Measurements from ENCODE around the gene MCTP1. TPM values are rescaled to one million over a fixed set of nuclear protein-coding genes. Genes with fewer than 3 reads are reported as not detected.

Gene MCTP1
- total RNA-seq, 4 donors from 2014 or later, result 3.3 to 31.4 (median 13.4) TPM

DNA sequence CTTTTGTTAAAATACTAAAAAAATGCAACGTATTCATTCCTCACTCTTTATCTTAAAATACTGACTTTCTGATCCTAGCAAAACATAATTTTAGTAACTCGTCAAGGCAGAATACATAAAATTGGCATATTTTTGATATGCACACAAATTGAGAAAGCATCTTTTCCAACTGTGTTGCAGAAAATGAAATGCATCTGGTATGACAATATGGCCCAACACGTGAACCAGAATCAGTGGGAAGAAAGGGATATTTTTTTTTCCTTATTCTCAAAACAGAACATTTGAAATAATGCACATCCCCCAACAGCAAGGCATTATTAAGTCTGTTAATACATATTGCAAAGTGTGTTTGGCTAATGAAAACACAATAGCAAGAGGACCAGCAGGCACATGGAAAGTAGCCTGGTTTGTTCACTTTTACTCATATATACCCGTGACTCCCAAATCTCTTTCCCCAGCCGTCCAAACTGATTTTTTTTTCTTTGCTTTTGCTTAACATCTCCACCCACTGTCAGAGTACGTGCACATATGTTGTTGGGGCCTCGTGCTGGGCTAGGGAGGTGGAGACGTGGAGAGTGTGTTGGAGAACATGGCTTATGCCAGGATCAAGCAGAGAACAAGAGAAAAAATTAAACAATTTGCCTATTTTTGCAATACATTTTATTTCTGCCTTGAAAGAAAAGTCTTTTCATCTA lies 4.3 kb downstream of the MCTP1 start:
- Histone ChIP-seq H3K27ac (no peak overlapping the region), H3K36me3 (no peaks in the 10 kb centered on the region), H3K4me3 (no peak overlapping the region), H3K27me3 (peaks cover 63% of the 10 kb centered on the region), H3K9me3 (no peaks in the 10 kb centered on the region), H3K4me1 (peaks cover 0 to 24% (median 23%) of the 10 kb centered on the region in 4 donors)
- TF ChIP-seq CTCF (IDR thresholded peaks at IDR 0.05), result no peak
- TF ChIP-seq POLR2AphosphoS5 (IDR thresholded peaks at IDR 0.05), result no peak
- TF ChIP-seq POLR2A (IDR thresholded peaks at IDR 0.05), result no peak
- TF ChIP-seq EP300 (IDR thresholded peaks at IDR 0.05; ENCODE audit: low read depth), result no peak
- intact Hi-C loops (cut with DNase I; ENCODE audit: low total_unique reads) (no loop called here), in situ Hi-C loops (cut with MboI; ENCODE audit: low pct_ligation_motif_present in 1 of 4, low pct_unique_long_range_greater_than_20kb in 1 of 4, low sequenced_read_pairs in 3 of 4) (no loop called here)
- DNase-seq, result no peak
- WGBS, 2 donors (ENCODE audit: low coverage in 1 of 2), result 56 to 62% methylated on average over 8 of the region's 8 CpGs

DNA sequence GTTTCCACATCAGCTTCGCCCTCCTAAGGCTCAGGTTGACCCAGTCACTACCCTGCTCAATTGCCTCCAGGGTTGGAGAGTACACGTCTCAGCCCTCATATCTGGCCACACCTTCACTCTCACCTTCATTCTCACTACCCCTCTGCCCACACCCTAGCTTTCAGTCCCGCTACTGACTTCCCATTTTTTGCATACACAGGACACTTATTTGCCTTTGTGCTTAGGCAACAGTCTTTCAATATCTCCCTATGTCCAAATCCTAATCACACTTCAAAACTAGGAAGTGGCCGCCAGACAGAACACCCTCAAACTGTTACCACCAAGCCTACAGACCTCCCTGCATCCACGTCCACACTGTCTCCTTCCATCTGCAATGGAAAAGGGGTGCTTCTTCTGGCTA lies 10.9 kb downstream of the MCTP1 start:
- H3K36me3 ChIP-seq, result no peaks in the 10 kb centered on the region
- H3K4me3 ChIP-seq, result no peak overlapping the region
- intact Hi-C loops (cut with DNase I; ENCODE audit: low total_unique reads), result no loop called here
- 38 to 57% methylated on average over 2 to 5 of the region's 5 CpGs for WGBS, 2 donors (ENCODE audit: low coverage in 1 of 2)
- no peaks in the 10 kb centered on the region for H3K4me1 ChIP-seq
- DNase-seq, result no peak
- in situ Hi-C loops (cut with MboI; ENCODE audit: low pct_ligation_motif_present in 1 of 4, low pct_unique_long_range_greater_than_20kb in 1 of 4, low sequenced_read_pairs in 3 of 4), result loop anchor here in 1 of 4 donors (25.0 kb wide), 1 partner anchor 312 kb away; no protein-coding TSS in a partner anchor
- no peaks in the 10 kb centered on the region for H3K9me3 ChIP-seq
- H3K27me3 ChIP-seq, result no peaks in the 10 kb centered on the region
- no peak overlapping the region for H3K27ac ChIP-seq
- TF ChIP-seq CTCF (IDR thresholded peaks at IDR 0.05), result no peak
- TF ChIP-seq POLR2A (IDR thresholded peaks at IDR 0.05), result no peak
- TF ChIP-seq POLR2AphosphoS5 (IDR thresholded peaks at IDR 0.05), result no peak
- no peak for TF ChIP-seq EP300 (IDR thresholded peaks at IDR 0.05; ENCODE audit: low read depth)

DNA sequence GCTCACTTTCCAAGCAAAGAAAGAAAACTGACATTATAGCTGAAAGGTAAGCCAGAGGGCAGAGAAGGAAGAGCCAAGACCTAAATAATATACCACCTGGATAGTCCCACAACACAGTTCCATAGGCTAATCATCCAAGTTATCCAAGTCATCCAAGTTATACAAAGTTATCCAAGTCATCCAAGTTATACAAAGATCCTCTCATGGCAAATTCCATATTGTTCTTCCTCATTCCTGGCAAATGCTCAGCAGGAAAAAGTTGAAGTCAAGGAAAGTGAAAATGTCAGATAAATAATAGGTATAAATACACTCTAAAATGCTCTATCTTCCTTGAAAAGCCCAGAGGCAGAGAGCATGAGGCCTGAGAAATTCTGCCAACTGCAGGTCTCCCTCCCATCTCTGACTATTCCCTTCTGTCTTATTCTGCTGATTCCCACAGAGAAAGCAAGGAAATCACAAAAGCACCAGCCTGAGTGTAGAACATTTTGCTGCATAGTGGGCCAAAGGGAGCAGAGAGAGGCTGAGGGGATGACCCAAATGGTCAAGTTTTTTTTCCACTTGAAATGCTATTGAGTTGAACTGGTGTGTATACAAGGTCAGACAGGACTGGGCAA lies 12.5 kb downstream of the MCTP1 start:
- no peaks in the 10 kb centered on the region for H3K27me3 ChIP-seq
- no peaks in the 10 kb centered on the region for H3K4me1 ChIP-seq
- H3K27ac ChIP-seq, result no peak overlapping the region
- intact Hi-C loops (cut with DNase I; ENCODE audit: low total_unique reads) (no loop called here), in situ Hi-C loops (cut with MboI; ENCODE audit: low pct_ligation_motif_present in 1 of 4, low pct_unique_long_range_greater_than_20kb in 1 of 4, low sequenced_read_pairs in 3 of 4) (loop anchor here in 1 of 4 donors (25.0 kb wide), 1 partner anchor 310 kb away; no protein-coding TSS in a partner anchor)
- H3K36me3 ChIP-seq, result no peaks in the 10 kb centered on the region
- no peak for TF ChIP-seq EP300 (IDR thresholded peaks at IDR 0.05; ENCODE audit: low read depth)
- TF ChIP-seq POLR2A (IDR thresholded peaks at IDR 0.05), result no peak
- TF ChIP-seq CTCF (IDR thresholded peaks at IDR 0.05), result no peak
- no peak for TF ChIP-seq POLR2AphosphoS5 (IDR thresholded peaks at IDR 0.05)
- H3K4me3 ChIP-seq, result no peak overlapping the region
- no peak for DNase-seq
- H3K9me3 ChIP-seq, result no peaks in the 10 kb centered on the region

DNA sequence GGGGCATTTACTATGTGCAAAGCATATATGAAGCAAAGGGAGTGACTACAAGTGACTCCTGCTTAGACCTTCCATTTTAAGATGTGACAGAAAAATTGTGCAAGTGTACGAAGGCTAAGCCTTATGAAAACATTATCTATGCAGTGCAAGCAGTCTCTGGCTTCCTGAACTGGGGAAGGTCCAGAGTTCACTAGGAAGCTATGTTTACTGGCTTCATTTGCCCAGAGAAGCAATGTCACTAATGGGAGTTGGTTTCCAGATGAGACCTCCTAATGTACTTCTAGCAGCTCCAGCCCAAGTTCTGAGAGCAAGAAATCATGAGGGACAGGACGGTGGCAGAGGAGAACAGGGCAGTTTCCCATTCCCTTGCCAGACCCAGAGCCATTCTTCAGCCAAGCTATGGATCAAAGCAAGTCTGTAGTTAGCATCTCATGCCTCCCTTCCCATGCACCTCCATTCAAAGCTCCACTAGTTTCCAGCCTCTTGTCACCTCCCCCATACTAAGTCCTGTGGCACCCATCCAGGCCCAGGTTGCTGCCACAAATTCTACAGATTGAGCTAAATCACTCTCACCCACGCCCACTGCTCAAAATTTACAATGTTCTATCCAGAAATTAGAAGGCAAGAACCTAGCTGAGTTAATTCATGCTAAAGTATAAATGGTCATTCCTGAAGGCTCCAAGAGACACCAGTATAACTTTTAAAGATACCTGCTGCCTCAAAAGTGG lies 21.8 kb downstream of the MCTP1 start:
- DNase-seq, result no peak
- H3K27me3 ChIP-seq, result no peaks in the 10 kb centered on the region
- no peaks in the 10 kb centered on the region for H3K36me3 ChIP-seq
- no peaks in the 10 kb centered on the region for H3K4me1 ChIP-seq
- intact Hi-C loops (cut with DNase I; ENCODE audit: low total_unique reads) (no loop called here), in situ Hi-C loops (cut with MboI; ENCODE audit: low pct_ligation_motif_present in 1 of 4, low pct_unique_long_range_greater_than_20kb in 1 of 4, low sequenced_read_pairs in 3 of 4) (loop anchor here in 1 of 4 donors (25.0 kb wide), 1 partner anchor 301 kb away; no protein-coding TSS in a partner anchor)
- WGBS, 2 donors (ENCODE audit: low coverage in 1 of 2), result 59 to 61% methylated on average over 2 to 3 of the region's 3 CpGs
- TF ChIP-seq POLR2AphosphoS5 (IDR thresholded peaks at IDR 0.05) (no peak), POLR2A (IDR thresholded peaks at IDR 0.05) (no peak), CTCF (IDR thresholded peaks at IDR 0.05) (no peak), EP300 (IDR thresholded peaks at IDR 0.05; ENCODE audit: low read depth) (no peak)
- no peak overlapping the region for H3K27ac ChIP-seq
- no peaks in the 10 kb centered on the region for H3K9me3 ChIP-seq
- no peak overlapping the region for H3K4me3 ChIP-seq

All from transverse colon (tissue), 4 donors.